Myocyte (in vitro differentiated cells): ENCODE data around the gene CAMKK1. TPM values are rescaled to one million over a fixed set of nuclear protein-coding genes. Genes with fewer than 3 reads are reported as not detected.
A peak's percentile ranks its signal among the peaks of the same experiment; 100 is the strongest.

Experiments
- DNase-seq: peaks from one replicate; pipeline ENCODE4 v3.0.0-alpha.2; 2012; ENCODE audit warnings: low read depth
- total RNA-seq: library from RNA; depleted of rRNA; stranded (reverse); fragments of >200 nt; gene quantifications from 2 replicates; pipeline ENCODE4 v1.2.3, GENCODE V29; 2014

CAMKK1 gene
- total RNA-seq, 1 donor from 2014 or later = 2.6 TPM

- DNase-seq = no peak
Observed at GRCh38 chr17:3897731-3898130, 4.9 kb upstream of the CAMKK1 start.

GRCh38 chr17:3896968-3897235, 4.0 kb upstream of the CAMKK1 start:
- no peak for DNase-seq

DNA sequence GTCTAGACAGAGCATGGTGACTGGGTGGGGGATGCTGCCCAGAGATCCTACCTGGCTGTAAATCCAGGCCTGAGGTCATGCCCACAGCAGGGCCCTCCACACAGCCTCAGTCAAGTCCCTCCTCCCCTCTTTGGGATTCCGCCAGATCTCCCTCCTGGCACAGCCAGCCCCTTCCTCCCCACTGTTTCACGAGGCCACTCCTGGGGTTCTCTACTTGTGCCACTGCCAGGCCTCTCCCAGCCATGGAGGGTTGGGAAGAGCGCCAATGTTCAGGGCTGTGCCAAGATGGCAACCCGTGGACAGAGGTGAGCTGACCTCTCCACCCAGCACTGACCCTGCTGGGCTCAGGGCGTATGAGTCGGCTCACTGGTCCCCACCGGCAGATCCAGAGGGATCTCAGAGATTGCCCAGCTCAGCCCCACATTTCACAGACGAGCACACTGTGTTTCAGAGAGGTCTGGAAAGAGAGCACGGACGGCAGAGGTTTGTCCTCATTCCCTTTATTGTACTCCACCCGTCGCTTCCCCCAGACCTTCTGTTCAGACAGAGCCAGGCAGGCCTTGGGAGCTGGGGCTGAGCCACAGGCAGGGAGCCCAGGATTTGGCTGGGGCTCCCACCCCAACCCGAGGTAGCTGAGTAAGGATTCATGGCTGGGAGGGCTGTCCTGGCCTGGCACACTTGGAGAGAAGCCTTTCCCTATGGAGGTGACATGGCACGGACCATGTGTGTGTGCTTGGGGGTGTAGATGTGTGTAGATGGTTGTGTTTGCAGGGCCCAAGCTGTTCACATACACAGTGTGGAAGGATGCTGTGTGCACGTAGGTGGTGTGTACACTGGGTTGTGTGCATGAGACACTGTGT, 3.5 kb upstream of the CAMKK1 start:
- no peak for DNase-seq

DNA sequence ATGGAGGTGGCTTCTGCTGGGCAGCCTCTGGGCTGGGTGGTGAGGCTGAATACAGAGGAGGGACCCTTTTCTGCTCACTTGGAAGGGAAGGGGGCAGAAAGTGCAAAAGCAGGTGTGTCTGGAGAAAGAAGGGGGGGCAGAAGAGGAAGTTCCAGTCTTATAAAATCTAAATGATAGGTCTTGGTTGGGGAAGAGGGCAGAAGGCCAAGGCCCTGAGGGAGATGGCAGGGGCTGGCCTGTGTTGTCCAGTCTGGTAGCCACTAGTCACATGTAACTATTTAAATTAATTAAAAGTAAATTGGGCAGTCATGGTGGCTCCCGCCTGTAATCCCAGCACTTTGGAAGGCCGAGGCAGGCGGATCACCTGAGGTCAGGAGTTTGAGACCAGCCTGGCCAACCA, 2.5 kb upstream of the CAMKK1 start:
- no peak for DNase-seq

DNA sequence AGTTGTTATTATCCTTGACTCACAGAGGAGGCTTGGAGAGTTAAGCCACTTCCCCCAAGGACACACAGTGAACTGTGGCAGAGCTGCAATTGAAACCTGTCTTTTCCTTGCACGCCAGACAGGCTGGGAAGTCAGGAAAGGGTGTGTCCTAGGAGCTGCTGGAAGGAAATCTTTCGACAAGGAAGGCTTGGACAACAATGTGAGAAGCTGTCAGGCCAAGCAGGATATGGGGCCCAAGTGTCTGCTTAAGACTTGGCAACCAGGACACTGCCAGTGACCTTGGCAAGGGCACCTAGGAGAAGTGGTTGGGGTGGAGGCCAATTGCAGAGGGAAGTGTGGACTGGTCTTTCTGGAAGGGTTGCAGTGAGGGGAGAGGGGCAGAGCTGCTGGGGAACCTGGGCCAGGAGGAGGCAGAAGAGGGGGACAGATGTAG, 2.1 kb upstream of the CAMKK1 start:
- DNase-seq = peak; percentile 52

GRCh38 chr17:3894188-3894587, 1.3 kb upstream of the CAMKK1 start:
- no peak for DNase-seq

- no peak for DNase-seq
Observed at GRCh38 chr17:3893720-3894116, 865 bp upstream of the CAMKK1 start.

- DNase-seq = no peak
Observed at GRCh38 chr17:3892095-3892998, 506 bp downstream of the CAMKK1 start.

DNA sequence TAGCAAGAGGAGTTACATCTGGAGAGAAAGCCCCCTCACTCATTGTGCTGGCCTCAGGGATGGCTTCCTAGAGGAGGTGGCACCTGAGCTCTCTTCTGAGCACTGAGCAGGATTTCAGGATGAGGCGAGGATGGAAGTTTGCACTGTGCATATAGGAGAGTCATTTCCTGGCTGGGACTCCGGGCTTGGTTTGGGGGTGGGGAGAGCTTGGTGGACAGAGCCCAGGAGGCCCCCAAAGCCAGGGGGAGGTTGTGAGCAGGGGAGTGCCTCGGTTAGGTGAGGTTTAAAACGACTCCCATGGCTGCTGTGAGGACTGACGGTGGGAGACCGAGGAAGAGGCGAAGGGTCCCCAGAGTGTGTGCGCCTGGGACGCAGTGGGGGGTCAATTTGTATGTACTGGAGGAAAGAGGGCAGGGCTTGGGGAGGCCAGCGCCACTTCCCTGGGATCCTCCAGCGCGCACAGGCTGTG, 1.2 kb downstream of the CAMKK1 start:
- DNase-seq = no peak

- DNase-seq = peak; percentile 61
Observed at GRCh38 chr17:3890878-3891219, 2.0 kb downstream of the CAMKK1 start.

DNA sequence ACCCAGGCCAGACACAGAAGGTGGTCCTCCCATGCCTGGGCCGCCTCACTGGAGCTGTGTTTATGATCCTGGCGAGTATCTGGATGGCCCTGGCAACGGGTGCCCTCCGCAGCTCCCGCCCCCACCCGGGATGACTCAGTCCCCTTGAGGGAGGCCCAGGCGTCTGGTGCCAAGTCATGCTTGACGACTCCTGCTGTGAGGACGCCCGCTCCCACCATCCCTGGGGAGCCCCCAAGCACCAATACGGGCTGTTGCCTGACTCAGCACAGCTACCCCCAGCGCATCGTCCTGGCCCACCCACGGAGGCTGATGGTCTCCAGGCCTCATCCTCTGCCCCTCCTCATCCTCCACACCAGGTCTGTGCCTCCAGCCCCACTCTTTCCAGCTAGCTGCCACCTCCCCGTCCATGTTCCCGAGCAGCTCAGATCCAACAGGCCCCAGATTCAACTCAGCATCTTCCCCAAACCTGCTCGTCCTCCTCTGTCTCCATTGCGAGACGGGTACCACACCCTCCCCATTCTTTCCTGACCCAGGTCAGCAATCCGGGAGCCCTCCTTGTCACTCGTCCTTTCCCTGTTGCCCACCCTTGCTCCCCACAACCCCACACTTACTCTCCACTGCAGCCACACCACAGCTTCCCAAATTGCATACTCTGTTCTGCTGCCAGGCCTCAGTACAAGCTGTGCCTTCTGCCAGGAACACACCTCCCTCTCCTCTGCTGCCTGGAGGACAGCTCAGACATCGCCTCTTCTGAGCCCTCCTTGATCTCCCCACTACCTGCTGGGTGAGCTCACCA, 2.6 kb downstream of the CAMKK1 start:
- DNase-seq = peak; percentile 84

DNA sequence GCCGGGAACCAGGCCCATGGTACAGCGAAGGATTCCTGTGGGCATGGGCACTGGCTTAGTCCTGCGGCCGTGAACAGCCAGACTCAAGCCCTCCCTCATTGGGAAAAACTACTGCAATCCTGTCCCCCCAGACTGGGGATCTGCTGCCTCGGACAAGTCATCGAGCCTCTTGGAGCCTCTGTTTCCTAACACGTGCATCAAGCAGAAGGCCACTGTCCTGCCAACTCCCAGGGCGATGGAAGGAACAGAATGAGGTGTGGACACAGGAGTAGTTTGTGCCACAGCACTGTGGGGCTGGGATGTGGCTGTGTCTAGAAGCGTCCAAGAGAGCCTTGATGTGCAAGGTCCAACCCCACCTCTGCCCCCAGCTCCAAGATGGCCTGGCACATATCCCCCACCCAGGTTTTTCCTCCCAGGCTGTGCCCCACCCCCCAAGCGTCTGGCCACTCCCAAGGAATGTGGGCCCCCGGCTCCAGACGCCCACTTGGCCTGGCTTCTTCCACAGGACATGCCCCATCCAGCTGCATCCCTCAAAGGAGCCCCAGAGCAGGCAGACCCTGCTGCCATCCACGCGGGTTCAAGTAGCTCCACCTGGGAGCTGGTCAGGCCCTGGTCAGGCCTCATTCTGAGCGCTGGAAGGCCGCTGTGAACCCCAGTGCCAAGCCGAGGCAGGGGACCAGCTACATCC, 3.4 kb downstream of the CAMKK1 start:
- DNase-seq = no peak

DNA sequence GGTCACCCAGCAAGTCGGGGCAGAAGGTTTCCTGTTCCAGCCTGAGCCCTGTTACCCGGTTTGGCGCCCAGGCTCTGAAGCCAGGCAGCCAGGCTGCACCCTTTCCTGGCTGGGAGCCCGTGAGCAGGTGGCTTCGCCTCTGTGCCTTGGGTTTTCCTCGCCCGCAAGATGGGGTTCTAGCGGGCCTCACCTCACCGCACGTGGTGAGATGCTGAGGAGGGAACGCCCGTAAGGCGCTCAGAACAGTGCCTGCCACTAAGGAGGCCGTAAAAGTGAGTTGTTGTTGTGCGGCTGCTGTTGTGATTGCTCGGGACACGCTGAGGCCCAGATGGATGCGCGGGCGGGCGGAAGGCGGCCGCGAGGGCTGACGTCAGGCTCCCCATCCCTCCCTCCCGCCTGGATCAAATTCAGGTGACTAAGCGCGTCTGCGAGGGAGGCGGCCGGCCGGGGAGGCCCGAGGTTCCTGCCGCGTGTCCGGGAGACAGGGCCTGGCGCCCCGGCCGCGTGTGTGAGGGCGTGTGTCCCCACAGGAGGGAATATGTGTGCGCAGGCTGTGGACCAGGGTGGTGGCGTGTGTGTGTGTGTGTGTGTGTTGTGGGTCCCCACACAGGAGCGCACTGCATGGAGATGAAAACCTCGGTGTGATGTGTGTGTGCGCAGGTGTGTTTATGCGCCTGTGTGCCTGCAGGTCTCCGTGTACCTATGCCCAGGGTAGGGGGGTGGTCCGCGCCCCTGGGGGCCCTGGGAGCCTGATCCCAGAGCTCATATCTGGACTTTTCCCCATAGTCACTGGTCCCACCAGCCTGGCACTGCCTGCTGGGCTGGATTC, 4.3 kb downstream of the CAMKK1 start:
- DNase-seq = peak; percentile 85

GRCh38 chr17:3887804-3888203, 5.0 kb downstream of the CAMKK1 start:
- no peak for DNase-seq

DNA sequence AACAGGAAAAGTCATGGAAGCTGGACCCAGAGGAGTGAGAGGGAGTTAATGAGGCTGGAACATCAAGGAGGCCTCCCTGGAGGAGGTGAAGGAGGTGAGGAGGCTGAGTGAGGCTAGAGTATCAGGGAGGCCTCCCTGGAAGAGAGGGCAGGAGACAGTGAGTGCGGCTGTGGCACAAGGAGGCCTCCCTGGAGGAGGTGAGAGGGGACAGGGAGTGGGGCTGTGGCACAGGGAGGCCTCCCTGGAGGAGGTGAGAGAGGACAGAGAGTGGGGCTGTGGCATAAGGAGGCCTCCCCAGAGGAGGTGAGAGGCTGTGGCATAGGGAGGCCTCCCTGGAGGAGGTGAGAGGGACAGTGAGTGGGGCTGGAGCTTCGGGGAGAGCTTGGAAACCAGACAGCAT, 5.5 kb downstream of the CAMKK1 start:
- no peak for DNase-seq

DNA sequence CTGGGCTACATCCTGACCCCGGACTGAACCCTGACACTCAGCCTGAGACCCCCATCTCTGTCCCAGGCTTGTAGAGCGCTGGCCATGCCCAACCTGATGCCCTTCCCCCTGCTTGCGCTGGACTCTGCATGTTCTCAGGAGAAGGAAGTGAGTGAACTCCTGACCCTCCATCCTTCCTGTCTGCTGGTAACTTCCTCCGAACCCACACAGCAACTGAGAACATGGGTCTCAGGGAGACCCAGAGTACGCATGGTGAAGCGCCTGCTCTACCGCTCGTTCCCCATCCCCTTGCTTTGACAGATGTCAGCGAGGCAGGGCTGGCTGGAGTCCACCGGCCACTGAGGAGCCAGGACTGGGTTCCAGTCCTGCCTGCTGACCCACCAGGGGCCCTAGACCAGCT, 6.1 kb downstream of the CAMKK1 start:
- DNase-seq = no peak

DNA sequence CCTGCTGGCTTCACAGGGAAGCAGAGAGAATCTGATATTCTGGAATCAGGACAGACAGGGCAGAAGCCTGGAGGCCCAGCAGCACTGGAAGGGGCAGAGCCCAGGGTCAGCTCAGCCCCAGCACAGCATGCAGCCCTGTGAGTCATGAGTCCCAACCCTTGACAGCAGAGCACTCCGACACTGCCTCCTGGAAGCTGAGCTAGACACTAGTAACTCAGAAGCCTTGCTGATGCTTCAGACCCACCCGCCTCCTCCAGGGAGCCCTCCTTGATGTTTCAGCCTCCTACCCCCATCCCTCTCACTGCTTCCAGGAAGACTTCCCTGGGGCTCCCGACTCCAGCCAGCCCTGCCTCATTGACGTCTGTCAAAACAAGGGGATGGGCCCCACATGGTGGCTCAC, 6.9 kb downstream of the CAMKK1 start:
- DNase-seq = peak; percentile 74

GRCh38 chr17:3885271-3885670, 7.6 kb downstream of the CAMKK1 start:
- DNase-seq = no peak

DNA sequence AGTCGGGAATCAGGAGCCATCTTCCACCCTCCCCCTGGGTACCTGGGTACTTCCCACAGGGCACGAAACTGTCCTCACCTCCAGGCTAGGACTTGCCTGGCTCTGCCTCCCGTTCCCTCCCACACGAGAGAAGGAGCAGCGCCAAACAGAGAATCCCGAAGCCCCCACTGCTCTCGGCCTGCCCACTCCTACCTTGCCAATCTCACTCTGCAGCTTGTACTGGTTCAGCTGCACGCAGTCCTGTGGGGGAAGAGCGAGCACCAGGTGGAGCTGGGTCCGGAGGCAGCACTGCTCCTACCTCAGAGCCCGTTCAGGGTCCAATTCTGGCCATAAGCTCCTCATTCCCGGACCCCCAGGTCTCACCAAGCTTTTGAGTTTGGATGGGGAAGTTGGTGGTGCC, 8.7 kb downstream of the CAMKK1 start:
- no peak for DNase-seq

- no peak for DNase-seq
Observed at GRCh38 chr17:3882276-3882675, 10.6 kb downstream of the CAMKK1 start.
